K562 (cell line): ENCODE data around the gene PEDS1. TPM values are rescaled to one million over a fixed set of nuclear protein-coding genes. Genes with fewer than 3 reads are reported as not detected.

Experiments
- BRCA1 ChIP-seq, 2 experiments: fragments of 450-650 bp in 1 of 2; sonication (generic) in 1 of 2; formaldehyde crosslinking in 1 of 2; IDR thresholded peaks; 2 replicates each; pipeline versions ENCODE4 v1.5.0 to v1.6.1; 2017 to 2020; ENCODE audit warnings: mild to moderate bottlenecking in 1 of 2, missing genetic modification reagents in 1 of 2
- CEBPB ChIP-seq: fragments of 450-650 bp; IDR thresholded peaks from 2 replicates; pipeline ENCODE4 v1.6.1; 2016; ENCODE audit warnings: missing genetic modification characterization, missing compliant biosample characterization
- CREB3 ChIP-seq: fragments of 450-650 bp; conservative IDR thresholded peaks from 2 replicates; pipeline ENCODE4 v1.6.1; 2016; ENCODE audit warnings: missing genetic modification characterization, low read depth, mild to moderate bottlenecking, missing compliant biosample characterization, moderate library complexity
- HMG20B ChIP-seq: fragments of 250-450 bp; sonication (Bioruptor Pico); IDR thresholded peaks from 2 replicates; pipeline ENCODE4 v1.5.0; 2021; ENCODE audit warnings: mild to moderate bottlenecking
- ILF3 ChIP-seq: fragments of 450-650 bp; IDR thresholded peaks from 2 replicates; pipeline ENCODE4 v1.6.1; 2018; ENCODE audit warnings: antibody characterized with exemption, mild to moderate bottlenecking, moderate library complexity, borderline replicate concordance
- JUN ChIP-seq, 2 experiments: sonication (generic) in 1 of 2; formaldehyde crosslinking in 1 of 2; IDR thresholded peaks; 2 replicates each; pipeline versions ENCODE4 v1.6.1 to v1.8.0; 2012 to 2022; ENCODE audit warnings: borderline replicate concordance in 2 of 2, mild to moderate bottlenecking in 2 of 2, improper control_type of control experiment in 1 of 2, low read depth in 1 of 2, low read length in 1 of 2, missing genetic modification reagents in 1 of 2
- MITF ChIP-seq: IDR thresholded peaks from 2 replicates; pipeline ENCODE4 v1.6.1; 2014; ENCODE audit warnings: antibody characterized with exemption
- RBM15 ChIP-seq: fragments of 200-400 bp; formaldehyde crosslinking; IDR thresholded peaks from 2 replicates; pipeline ENCODE4 v1.6.1; 2018; ENCODE audit warnings: mild to moderate bottlenecking, low read length, moderate library complexity; ENCODE audit not compliant: insufficient read depth
- SMARCA4 ChIP-seq: fragments of 450-650 bp; IDR thresholded peaks from 2 replicates; pipeline ENCODE4 v1.6.1; 2016
- TFAP4 ChIP-seq: sonication (generic); formaldehyde crosslinking; IDR thresholded peaks from 2 replicates; pipeline ENCODE4 v1.8.0; 2022; ENCODE audit warnings: missing genetic modification reagents, mild to moderate bottlenecking, moderate library complexity, borderline replicate concordance
- TRIM28 ChIP-seq: fragments of 450-650 bp; IDR thresholded peaks from 2 replicates; pipeline ENCODE4 v1.6.1; 2017
- ZBTB5 ChIP-seq: fragments of 450-650 bp; IDR thresholded peaks from 2 replicates; pipeline ENCODE4 v1.6.1; 2017; ENCODE audit warnings: antibody characterized with exemption
- ZFX ChIP-seq: sonication (generic); formaldehyde crosslinking; IDR thresholded peaks from 2 replicates; pipeline ENCODE4 v1.8.0; 2022; ENCODE audit warnings: mild to moderate bottlenecking, missing genetic modification reagents, moderate library complexity
- ZHX1 ChIP-seq: fragments of 150-350 bp; conservative IDR thresholded peaks from 2 replicates; pipeline ENCODE4 v1.6.1; 2014; ENCODE audit warnings: low read length
- ZNF239 ChIP-seq: fragments of 250-450 bp; sonication (Bioruptor Pico); IDR thresholded peaks from 2 replicates; pipeline ENCODE4 v1.4.0; 2020; ENCODE audit warnings: mild to moderate bottlenecking
- ZNF512 ChIP-seq: IDR thresholded peaks from 2 replicates; pipeline ENCODE4 v1.6.1; 2016; ENCODE audit warnings: missing genetic modification characterization, missing compliant biosample characterization
- polyA plus RNA-seq, 8 experiments: library from polyadenylated mRNA; depleted of rRNA in 4 of 8; stranded (reverse) in 5 of 8; unstranded in 3 of 8; fragments of >200 nt; fragmentation: Nextera tagmentation in 2 of 8; fragmentation: Illumina TruSeq in 1 of 8; extraction: Ambion mirVana in 2 of 8; extraction: Trizol in 1 of 8; gene quantifications; 2 replicates each; pipeline versions ENCODE4 v1.2.1 to v1.2.3, GENCODE V29; 2011 to 2014; ENCODE audit warnings: inconsistent platforms in 1 of 8, missing spikeins in 1 of 8
- total RNA-seq, 7 experiments: library from RNA; depleted of rRNA in 6 of 7; stranded (reverse); fragments of >200 nt in 6 of 7; fragmentation: Illumina TruSeq in 2 of 7; extraction: Trizol in 2 of 7; gene quantifications; 2 replicates each; pipeline versions ENCODE4 v1.2.1 to v1.2.3, GENCODE V29; 2011 to 2021; ENCODE audit warnings: low replicate concordance in 1 of 7

Gene PEDS1
- total and polyA plus RNA-seq, 9 of the 15 experiments (the other 6 are each of a cell fraction or from before 2014, with no cell fraction given) = 2.9 to 38.5 (median 24.2) TPM

- no peak for TF ChIP-seq ZHX1
- TF ChIP-seq CREB3 (tag) = peak; percentile 70; the same call in 1 of the 2 replicates
- no peak for TF ChIP-seq BRCA1 (IDR thresholded peaks at IDR 0.05)
- TF ChIP-seq BRCA1 (CRISPR knock-in tag; IDR thresholded peaks at IDR 0.05) = no peak
- peak; percentile 94 for TF ChIP-seq ZFX (CRISPR knock-in tag)
- no peak for TF ChIP-seq ZBTB5
- TF ChIP-seq CEBPB (tag) = no peak
- no peak; the same call in 1 of the 2 replicates for TF ChIP-seq JUN (IDR thresholded peaks at IDR 0.05; ENCODE audit: borderline replicate concordance, low read depth, low read length)
- TF ChIP-seq JUN (CRISPR knock-in tag; IDR thresholded peaks at IDR 0.05; ENCODE audit: borderline replicate concordance) = peak; percentile 18; the same call in 1 of the 2 replicates
- TF ChIP-seq MITF = peak; percentile 13; the same call in 1 of the 2 replicates
- TF ChIP-seq ILF3 = no peak; the same call in 1 of the 2 replicates
- no peak; the same call in 1 of the 2 replicates for TF ChIP-seq SMARCA4
- TF ChIP-seq TRIM28 = no peak
- TF ChIP-seq RBM15 = no peak
- no peak for TF ChIP-seq ZNF512 (tag)
- TF ChIP-seq ZNF239 (CRISPR knock-in tag) = no peak; the same call in 1 of the 2 replicates
- peak; percentile 94 for TF ChIP-seq TFAP4 (CRISPR knock-in tag)
- TF ChIP-seq HMG20B = no peak
Observed at GRCh38 chr20:50153500-50154377, at the start of gene PEDS1 (continued).
